Dendritic cell treated with granulocyte-macrophage colony-stimulating factor and Interleukin-4, amounts not matched to agents 40 ng/mL and 50 ng/mL, for 4 days (primary cell): Measurements from ENCODE around the gene ATRIP.

Experiments
- H3K27ac Mint-ChIP-seq: one replicate; pipeline ENCODE4 v1.8.0; 2022; ENCODE audit warnings: mild to moderate bottlenecking, mixed read lengths
- H3K27me3 Mint-ChIP-seq: one replicate; pipeline ENCODE4 v1.8.0; 2022; ENCODE audit warnings: mild to moderate bottlenecking, mixed read lengths
- H3K36me3 Mint-ChIP-seq: one replicate; pipeline ENCODE4 v1.8.0; 2022; ENCODE audit warnings: low read depth, mixed read lengths
- H3K4me1 Mint-ChIP-seq: one replicate; pipeline ENCODE4 v1.8.0; 2022; ENCODE audit warnings: low read depth, mixed read lengths
- H3K4me3 Mint-ChIP-seq: one replicate; pipeline ENCODE4 v1.8.0; 2022; ENCODE audit warnings: mild to moderate bottlenecking, moderate library complexity, mixed read lengths
- H3K9me3 Mint-ChIP-seq: one replicate; pipeline ENCODE4 v1.8.0; 2022; ENCODE audit warnings: mixed read lengths
- intact Hi-C: fragments of 100-400 bp; cut with micrococcal nuclease; formaldehyde crosslinking; loops from one replicate; pipeline ENCODE4 v1.15.0; 2022

ATRIP gene

GRCh38 chr3:48432411-48433371 is 13.8 kb upstream of the ATRIP start:
- intact Hi-C loops = no loop called here

GRCh38 chr3:48433472-48434118 is 12.9 kb upstream of the ATRIP start:
- Mint-ChIP-seq H3K27ac (no peak overlapping the region), H3K36me3 (peaks cover 33% of the 10 kb centered on the region), H3K4me1 (peaks cover 13% of the 10 kb centered on the region), H3K9me3 (no peaks in the 10 kb centered on the region), H3K4me3 (no peak overlapping the region), H3K27me3 (peaks cover 15% of the 10 kb centered on the region)
- intact Hi-C loops = no loop called here

More at GRCh38 chr3:48432411-48433371, 13.8 kb upstream of the ATRIP start:
- Mint-ChIP-seq H3K4me1 (peaks cover 13% of the 10 kb centered on the region), H3K4me3 (no peak overlapping the region), H3K27me3 (peaks cover 23% of the 10 kb centered on the region), H3K36me3 (peaks cover 33% of the 10 kb centered on the region), H3K9me3 (no peaks in the 10 kb centered on the region), H3K27ac (no peak overlapping the region)

GRCh38 chr3:48434591-48435222 is 11.8 kb upstream of the ATRIP start:
- H3K4me3 Mint-ChIP-seq = no peak overlapping the region
- no peak overlapping the region for H3K27ac Mint-ChIP-seq

GRCh38 chr3:48435223-48435595 is 11.3 kb upstream of the ATRIP start:
- Mint-ChIP-seq H3K36me3 (peaks cover 40% of the 10 kb centered on the region), H3K4me1 (peaks cover 12% of the 10 kb centered on the region), H3K27me3 (peaks cover 8% of the 10 kb centered on the region), H3K9me3 (no peaks in the 10 kb centered on the region), H3K27ac (no peak overlapping the region), H3K4me3 (no peak overlapping the region)
- intact Hi-C loops = no loop called here

More at GRCh38 chr3:48434591-48435222, 11.8 kb upstream of the ATRIP start:
- intact Hi-C loops = no loop called here
- peaks cover 35% of the 10 kb centered on the region for H3K36me3 Mint-ChIP-seq
- peaks cover 13% of the 10 kb centered on the region for H3K27me3 Mint-ChIP-seq
- no peaks in the 10 kb centered on the region for H3K9me3 Mint-ChIP-seq
- peaks cover 14% of the 10 kb centered on the region for H3K4me1 Mint-ChIP-seq

GRCh38 chr3:48435774-48436476 is 10.6 kb upstream of the ATRIP start:
- peaks cover 16% of the 10 kb centered on the region for H3K4me1 Mint-ChIP-seq

GRCh38 chr3:48436477-48436787 is 10.1 kb upstream of the ATRIP start:
- Mint-ChIP-seq H3K9me3 (no peaks in the 10 kb centered on the region), H3K36me3 (peaks cover 48% of the 10 kb centered on the region), H3K4me3 (no peak overlapping the region), H3K27me3 (no peaks in the 10 kb centered on the region), H3K4me1 (peaks cover 16% of the 10 kb centered on the region), H3K27ac (no peak overlapping the region)
- intact Hi-C loops = loop anchor here (1.0 to 2.0 kb wide), 4 partner anchors 35 to 242 kb away; no protein-coding TSS in a partner anchor

More at GRCh38 chr3:48435774-48436476, 10.6 kb upstream of the ATRIP start:
- intact Hi-C loops = loop anchor here (1.0 to 2.0 kb wide), 4 partner anchors 35 to 241 kb away; no protein-coding TSS in a partner anchor
- H3K27me3 Mint-ChIP-seq = peaks cover 1% of the 10 kb centered on the region
- H3K9me3 Mint-ChIP-seq = no peaks in the 10 kb centered on the region
- no peak overlapping the region for H3K4me3 Mint-ChIP-seq
- H3K36me3 Mint-ChIP-seq = peaks cover 47% of the 10 kb centered on the region
- H3K27ac Mint-ChIP-seq = no peak overlapping the region

GRCh38 chr3:48436855-48437254 is 9.7 kb upstream of the ATRIP start:
- H3K4me1 Mint-ChIP-seq = peaks cover 12% of the 10 kb centered on the region
- H3K27me3 Mint-ChIP-seq = no peaks in the 10 kb centered on the region
- no peak overlapping the region for H3K4me3 Mint-ChIP-seq
- intact Hi-C loops = loop anchor here (1.0 to 2.0 kb wide), 4 partner anchors 36 to 242 kb away; no protein-coding TSS in a partner anchor
- H3K9me3 Mint-ChIP-seq = no peaks in the 10 kb centered on the region
- H3K36me3 Mint-ChIP-seq = peaks cover 48% of the 10 kb centered on the region
- no peak overlapping the region for H3K27ac Mint-ChIP-seq

- peak overlapping the region; percentile 55 for H3K27ac Mint-ChIP-seq
- H3K4me1 Mint-ChIP-seq = peaks cover 10% of the 10 kb centered on the region
- H3K4me3 Mint-ChIP-seq = no peak overlapping the region
- intact Hi-C loops = loop anchor here (2.0 kb wide), 2 partner anchors 205 to 243 kb away; no protein-coding TSS in a partner anchor
- H3K9me3 Mint-ChIP-seq = no peaks in the 10 kb centered on the region
- H3K36me3 Mint-ChIP-seq = peaks cover 48% of the 10 kb centered on the region
- H3K27me3 Mint-ChIP-seq = no peaks in the 10 kb centered on the region
Observed at GRCh38 chr3:48437812-48438211, 8.7 kb upstream of the ATRIP start.

- H3K27ac Mint-ChIP-seq = peak within 1 kb of the TSS; percentile 86
- H3K36me3 Mint-ChIP-seq = peaks cover 51% of the 10 kb centered on the region
- H3K27me3 Mint-ChIP-seq = no peaks in the 10 kb centered on the region
- H3K9me3 Mint-ChIP-seq = no peaks in the 10 kb centered on the region
- intact Hi-C loops = no loop called here
- peak within 1 kb of the TSS; percentile 87 for H3K4me3 Mint-ChIP-seq
- peaks cover 10% of the 10 kb centered on the region for H3K4me1 Mint-ChIP-seq
Observed at GRCh38 chr3:48439820-48440589, 6.5 kb upstream of the ATRIP start, which contains the start of the genes CCDC51 and TMA7. CCDC51 (minus strand) TSS chr3:48440119; CDS start chr3:48435128, 4,991 bp downstream. TMA7 (plus strand) TSS chr3:48440257; CDS start chr3:48440297, 40 bp downstream.

GRCh38 chr3:48440590-48440958 is 6.0 kb upstream of the ATRIP start:
- intact Hi-C loops = no loop called here
- peak overlapping the region; percentile 87 for H3K4me3 Mint-ChIP-seq
- no peaks in the 10 kb centered on the region for H3K27me3 Mint-ChIP-seq
- peaks cover 51% of the 10 kb centered on the region for H3K36me3 Mint-ChIP-seq
- no peaks in the 10 kb centered on the region for H3K9me3 Mint-ChIP-seq
- peaks cover 10% of the 10 kb centered on the region for H3K4me1 Mint-ChIP-seq
- H3K27ac Mint-ChIP-seq = peak overlapping the region; percentile 86

GRCh38 chr3:48441940-48442339 is 4.6 kb upstream of the ATRIP start:
- Mint-ChIP-seq H3K9me3 (no peaks in the 10 kb centered on the region), H3K4me3 (no peak overlapping the region), H3K36me3 (peaks cover 59% of the 10 kb centered on the region), H3K27ac (no peak overlapping the region), H3K27me3 (no peaks in the 10 kb centered on the region), H3K4me1 (peaks cover 19% of the 10 kb centered on the region)
- intact Hi-C loops = no loop called here

GRCh38 chr3:48445277-48445882 is 1.2 kb upstream of the ATRIP start:
- H3K36me3 Mint-ChIP-seq = peaks cover 54% of the 10 kb centered on the region
- intact Hi-C loops = no loop called here
- H3K27ac Mint-ChIP-seq = no peak overlapping the region

More at GRCh38 chr3:48445277-48445882, 1.2 kb upstream of the ATRIP start:
- H3K27me3 Mint-ChIP-seq = no peaks in the 10 kb centered on the region
- H3K4me3 Mint-ChIP-seq = no peak overlapping the region
- H3K4me1 Mint-ChIP-seq = peaks cover 33% of the 10 kb centered on the region
- no peaks in the 10 kb centered on the region for H3K9me3 Mint-ChIP-seq
